ENCODE results near the gene GAPDH.
"Not testable (repeated sequence)": the region's sequence is repeated elsewhere in the genome, so short reads cannot be mapped to it uniquely, and the experiment has no call there.

GAPDH gene

GRCh38 chr12:6533923-6534694 is at the start of gene GAPDH:
Gene GAPDH (plus strand): TSS chr12:6534517. CDS start chr12:6534833, 316 bp downstream.
- DNase-seq = peak; percentile 89

GRCh38 chr12:6488240-6488639 is 46.1 kb upstream of the GAPDH start:
- no peak for DNase-seq

GRCh38 chr12:6489449-6489848 is 44.9 kb upstream of the GAPDH start:
- DNase-seq = no peak

GRCh38 chr12:6490673-6491072 is 43.6 kb upstream of the GAPDH start:
- DNase-seq = not testable (repeated sequence)

GRCh38 chr12:6492838-6493496 is 41.4 kb upstream of the GAPDH start, which contains the start of gene MRPL51:
Gene MRPL51 (minus strand): TSS chr12:6493262. CDS start chr12:6493136, 126 bp downstream.
- DNase-seq = peak; percentile 96

GRCh38 chr12:6493497-6494257 is 40.6 kb upstream of the GAPDH start, which contains the start of gene NCAPD2:
Gene NCAPD2 (plus strand): TSS chr12:6494102. CDS start chr12:6495099, 997 bp downstream.
- peak; percentile 97 for DNase-seq

- no peak for DNase-seq
Observed at GRCh38 chr12:6494258-6494743, 40.0 kb upstream of the GAPDH start.

GRCh38 chr12:6494968-6495367 is 39.3 kb upstream of the GAPDH start:
- no peak for DNase-seq

GRCh38 chr12:6497291-6497690 is 37.0 kb upstream of the GAPDH start:
- DNase-seq = not testable (repeated sequence)

- no peak for DNase-seq
Observed at GRCh38 chr12:6500466-6500865, 33.9 kb upstream of the GAPDH start.

- no peak for DNase-seq
Observed at GRCh38 chr12:6507102-6507998, 27.0 kb upstream of the GAPDH start.

- DNase-seq = no peak
Observed at GRCh38 chr12:6508087-6508486, 26.2 kb upstream of the GAPDH start.

- DNase-seq = no peak
Observed at GRCh38 chr12:6520186-6520585, 14.1 kb upstream of the GAPDH start.

GRCh38 chr12:6522193-6522592 is 12.1 kb upstream of the GAPDH start:
- DNase-seq = no peak

- DNase-seq = no peak
Observed at GRCh38 chr12:6523708-6524107, 10.6 kb upstream of the GAPDH start.

GRCh38 chr12:6524648-6525047 is 9.7 kb upstream of the GAPDH start:
- no peak for DNase-seq

- DNase-seq = no peak
Observed at GRCh38 chr12:6526201-6526600, 8.1 kb upstream of the GAPDH start.

- no peak for DNase-seq
Observed at GRCh38 chr12:6526766-6527525, 7.4 kb upstream of the GAPDH start.

GRCh38 chr12:6527711-6528110 is 6.6 kb upstream of the GAPDH start:
- no peak for DNase-seq

- no peak for DNase-seq
Observed at GRCh38 chr12:6528539-6529235, 5.6 kb upstream of the GAPDH start.

- DNase-seq = no peak
Observed at GRCh38 chr12:6529291-6529737, 5.0 kb upstream of the GAPDH start.

Measured in CD4-positive, alpha-beta T cell treated with Interleukin-17A for 1 hour (primary cell).